ENCODE data around the gene ABCC6. TPM values are rescaled to one million over a fixed set of nuclear protein-coding genes. Genes with fewer than 3 reads are reported as not detected.
"Not testable (repeated sequence)": the region's sequence is repeated elsewhere in the genome, so short reads cannot be mapped to it uniquely, and the experiment has no call there.

ABCC6 gene
- total RNA-seq, 1 experiment from 2014 or later: 2.7 TPM

- H3K9me2 ChIP-seq (ENCODE audit: insufficient read depth); DNase-seq (ENCODE audit: low read depth, low spot score); intact Hi-C loops (cut with micrococcal nuclease); RAD21 ChIA-PET (ENCODE audit: low non-redundant PET in 1 of 2, low total read pairs in 2 of 2, uncharacterized antibody in 2 of 2, unreplicated experiment in 2 of 2); H3K4me2 ChIP-seq (ENCODE audit: low read length); H3K79me2 ChIP-seq (ENCODE audit: insufficient read depth, low read length); H3K4me1 ChIP-seq (ENCODE audit: control insufficient read depth in 1 of 2, insufficient read depth in 2 of 2, low read length in 2 of 2); H4K20me1 ChIP-seq (ENCODE audit: insufficient read depth); H3K36me3 ChIP-seq (ENCODE audit: control insufficient read depth in 1 of 2, insufficient read depth in 2 of 2, low read length in 2 of 2); H3K4me3 ChIP-seq (replicated peaks in 1 of 2; ENCODE audit: low read depth in 1 of 2, low read length in 2 of 2); H2AFZ ChIP-seq (ENCODE audit: low read depth, low read length, poor library complexity, severe bottlenecking); H3K9ac ChIP-seq (ENCODE audit: low read length); H3K9me3 ChIP-seq (ENCODE audit: control insufficient read depth in 1 of 2, insufficient read depth in 1 of 2, low read depth in 1 of 2, low read length in 2 of 2); BruUV-seq (replicated peaks); CTCF ChIA-PET; POLR2A ChIA-PET; ATAC-seq; H3K27ac ChIP-seq (ENCODE audit: low read depth, low read length); H3K27me3 ChIP-seq (ENCODE audit: insufficient read depth, low read length): not testable (repeated sequence)
These were observed 35.5 kb upstream of the ABCC6 start for GRCh38 chr16:16258822-16259221.

- intact Hi-C loops (cut with micrococcal nuclease); H3K79me2 ChIP-seq (ENCODE audit: insufficient read depth, low read length); RAD21 ChIA-PET (ENCODE audit: low non-redundant PET in 1 of 2, low total read pairs in 2 of 2, uncharacterized antibody in 2 of 2, unreplicated experiment in 2 of 2); H3K9ac ChIP-seq (ENCODE audit: low read length); H3K4me3 ChIP-seq (replicated peaks in 1 of 2; ENCODE audit: low read depth in 1 of 2, low read length in 2 of 2); H3K36me3 ChIP-seq (ENCODE audit: control insufficient read depth in 1 of 2, insufficient read depth in 2 of 2, low read length in 2 of 2); H3K27ac ChIP-seq (ENCODE audit: low read depth, low read length); H3K4me1 ChIP-seq (ENCODE audit: control insufficient read depth in 1 of 2, insufficient read depth in 2 of 2, low read length in 2 of 2); H3K9me2 ChIP-seq (ENCODE audit: insufficient read depth); H3K27me3 ChIP-seq (ENCODE audit: insufficient read depth, low read length); CTCF ChIA-PET; H4K20me1 ChIP-seq (ENCODE audit: insufficient read depth); H2AFZ ChIP-seq (ENCODE audit: low read depth, low read length, poor library complexity, severe bottlenecking); POLR2A ChIA-PET; H3K4me2 ChIP-seq (ENCODE audit: low read length); H3K9me3 ChIP-seq (ENCODE audit: control insufficient read depth in 1 of 2, insufficient read depth in 1 of 2, low read depth in 1 of 2, low read length in 2 of 2); BruUV-seq (replicated peaks); DNase-seq (ENCODE audit: low read depth, low spot score): not testable (repeated sequence)
- peak; percentile 85 for ATAC-seq
- TF ChIP-seq RAD21 (IDR thresholded peaks at IDR 0.05; ENCODE audit: low read depth): peak; percentile 20; the same call in 1 of the 2 replicates
- TF ChIP-seq, protein P1, sequence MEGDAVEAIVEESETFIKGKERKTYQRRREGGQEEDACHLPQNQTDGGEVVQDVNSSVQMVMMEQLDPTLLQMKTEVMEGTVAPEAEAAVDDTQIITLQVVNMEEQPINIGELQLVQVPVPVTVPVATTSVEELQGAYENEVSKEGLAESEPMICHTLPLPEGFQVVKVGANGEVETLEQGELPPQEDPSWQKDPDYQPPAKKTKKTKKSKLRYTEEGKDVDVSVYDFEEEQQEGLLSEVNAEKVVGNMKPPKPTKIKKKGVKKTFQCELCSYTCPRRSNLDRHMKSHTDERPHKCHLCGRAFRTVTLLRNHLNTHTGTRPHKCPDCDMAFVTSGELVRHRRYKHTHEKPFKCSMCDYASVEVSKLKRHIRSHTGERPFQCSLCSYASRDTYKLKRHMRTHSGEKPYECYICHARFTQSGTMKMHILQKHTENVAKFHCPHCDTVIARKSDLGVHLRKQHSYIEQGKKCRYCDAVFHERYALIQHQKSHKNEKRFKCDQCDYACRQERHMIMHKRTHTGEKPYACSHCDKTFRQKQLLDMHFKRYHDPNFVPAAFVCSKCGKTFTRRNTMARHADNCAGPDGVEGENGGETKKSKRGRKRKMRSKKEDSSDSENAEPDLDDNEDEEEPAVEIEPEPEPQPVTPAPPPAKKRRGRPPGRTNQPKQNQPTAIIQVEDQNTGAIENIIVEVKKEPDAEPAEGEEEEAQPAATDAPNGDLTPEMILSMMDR (IDR thresholded peaks at IDR 0.05 in 2 of 3, conservative IDR thresholded peaks at IDR 0.05 in 1 of 3; ENCODE audit: borderline replicate concordance in 1 of 3, insufficient read depth in 1 of 3, low read depth in 2 of 3, low read length in 2 of 3): peak in 2 of 3 experiments; percentile 25 to 28; a peak in 3 of 6 replicates
These were observed 34.1 kb upstream of the ABCC6 start for GRCh38 chr16:16257301-16257923.

DNA sequence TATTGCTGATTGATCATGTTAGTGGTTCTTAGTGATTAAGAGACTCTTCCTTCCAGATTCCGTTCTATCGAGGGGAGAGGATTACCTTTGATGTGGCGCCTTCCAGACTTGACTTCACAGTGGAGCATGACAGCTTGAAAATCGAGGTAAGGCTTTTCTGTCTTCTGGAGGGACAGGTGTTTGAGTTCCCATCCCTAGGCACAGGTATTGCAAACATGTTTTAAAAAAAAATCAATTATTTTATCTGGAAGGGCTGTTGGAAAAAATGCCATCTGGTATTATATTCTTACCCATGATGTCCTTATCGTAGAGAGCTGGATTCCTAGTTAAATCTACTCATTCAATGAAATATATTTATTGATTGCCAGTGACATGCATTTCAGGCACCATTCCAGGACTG, 29.1 kb upstream of the ABCC6 start:
- H3K9me3 ChIP-seq (ENCODE audit: control insufficient read depth in 1 of 2, insufficient read depth in 1 of 2, low read depth in 1 of 2, low read length in 2 of 2); H3K27ac ChIP-seq (ENCODE audit: low read depth, low read length); POLR2A ChIA-PET; RAD21 ChIA-PET (ENCODE audit: low non-redundant PET in 1 of 2, low total read pairs in 2 of 2, uncharacterized antibody in 2 of 2, unreplicated experiment in 2 of 2); CTCF ChIA-PET; H2AFZ ChIP-seq (ENCODE audit: low read depth, low read length, poor library complexity, severe bottlenecking); H3K4me1 ChIP-seq (ENCODE audit: control insufficient read depth in 1 of 2, insufficient read depth in 2 of 2, low read length in 2 of 2); H3K9ac ChIP-seq (ENCODE audit: low read length); H3K9me2 ChIP-seq (ENCODE audit: insufficient read depth); H3K36me3 ChIP-seq (ENCODE audit: control insufficient read depth in 1 of 2, insufficient read depth in 2 of 2, low read length in 2 of 2); ATAC-seq; H3K27me3 ChIP-seq (ENCODE audit: insufficient read depth, low read length); H3K4me3 ChIP-seq (replicated peaks in 1 of 2; ENCODE audit: low read depth in 1 of 2, low read length in 2 of 2); intact Hi-C loops (cut with micrococcal nuclease); H3K79me2 ChIP-seq (ENCODE audit: insufficient read depth, low read length); BruUV-seq (replicated peaks); H3K4me2 ChIP-seq (ENCODE audit: low read length); H4K20me1 ChIP-seq (ENCODE audit: insufficient read depth); DNase-seq (ENCODE audit: low read depth, low spot score): not testable (repeated sequence)

GRCh38 chr16:16249621-16250330, 26.5 kb upstream of the ABCC6 start:
- intact Hi-C loops (cut with micrococcal nuclease); H3K9ac ChIP-seq (ENCODE audit: low read length); H3K4me3 ChIP-seq (replicated peaks in 1 of 2; ENCODE audit: low read depth in 1 of 2, low read length in 2 of 2); H3K36me3 ChIP-seq (ENCODE audit: control insufficient read depth in 1 of 2, insufficient read depth in 2 of 2, low read length in 2 of 2); RAD21 ChIA-PET (ENCODE audit: low non-redundant PET in 1 of 2, low total read pairs in 2 of 2, uncharacterized antibody in 2 of 2, unreplicated experiment in 2 of 2); ATAC-seq; H3K9me3 ChIP-seq (ENCODE audit: control insufficient read depth in 1 of 2, insufficient read depth in 1 of 2, low read depth in 1 of 2, low read length in 2 of 2); H3K4me2 ChIP-seq (ENCODE audit: low read length); H4K20me1 ChIP-seq (ENCODE audit: insufficient read depth); H2AFZ ChIP-seq (ENCODE audit: low read depth, low read length, poor library complexity, severe bottlenecking); H3K9me2 ChIP-seq (ENCODE audit: insufficient read depth); H3K27ac ChIP-seq (ENCODE audit: low read depth, low read length); DNase-seq (ENCODE audit: low read depth, low spot score); POLR2A ChIA-PET; H3K27me3 ChIP-seq (ENCODE audit: insufficient read depth, low read length); BruUV-seq (replicated peaks); H3K4me1 ChIP-seq (ENCODE audit: control insufficient read depth in 1 of 2, insufficient read depth in 2 of 2, low read length in 2 of 2); H3K79me2 ChIP-seq (ENCODE audit: insufficient read depth, low read length); CTCF ChIA-PET: not testable (repeated sequence)

Measured in HCT116 (cell line).